ENCODE results near the gene TMPRSS13. TPM values are rescaled to one million over a fixed set of nuclear protein-coding genes. Genes with fewer than 3 reads are reported as not detected.

Gene TMPRSS13
- total and polyA plus RNA-seq, 2 of the 13 experiments (the other 11 are each of a cell fraction or from before 2014, with no cell fraction given) = not detected

DNA sequence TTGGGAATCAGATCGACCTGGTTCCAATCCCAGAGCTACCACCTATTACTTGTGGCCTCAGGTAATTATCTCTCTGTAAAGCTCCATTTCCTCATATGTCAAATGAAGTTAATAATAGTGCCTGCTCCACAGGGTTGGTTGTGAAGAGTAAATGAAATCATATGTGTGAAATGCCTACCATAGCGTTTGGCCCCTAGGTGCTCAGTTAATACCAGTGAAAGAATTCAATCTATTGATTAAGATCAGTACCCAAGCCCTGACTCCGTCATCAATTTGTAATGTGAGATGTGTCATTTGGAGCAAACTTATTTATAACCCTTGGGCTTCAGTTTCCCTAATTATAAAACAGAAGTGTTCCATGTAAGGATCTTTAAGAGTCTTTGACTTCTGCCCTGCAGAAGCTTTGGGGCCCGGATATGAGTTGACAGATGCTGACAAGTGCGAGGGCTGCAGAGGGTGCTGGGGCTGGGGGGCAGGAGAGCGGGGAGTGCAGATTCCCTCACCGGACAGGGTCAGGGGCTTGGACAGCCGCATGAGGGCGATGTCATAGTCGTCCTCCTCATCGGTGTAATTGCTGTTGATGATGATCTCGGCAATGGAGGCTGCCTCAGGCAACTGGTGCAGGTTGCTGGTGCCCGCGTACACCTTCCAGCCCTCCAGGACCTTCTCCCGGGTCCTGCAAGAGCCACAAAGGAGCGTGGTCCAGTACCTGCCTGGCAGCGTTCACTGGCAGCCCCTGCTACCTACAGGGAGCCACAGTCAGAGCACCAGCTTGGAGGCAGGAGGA is 20.9 kb downstream of the TMPRSS13 start:
- Histone ChIP-seq H3K4me1 (ENCODE audit: insufficient read depth, low read length) (no peaks in the 10 kb centered on the region), H2AFZ (ENCODE audit: low read length) (no peak overlapping the region), H3K9me3 (ENCODE audit: low read length) (no peaks in the 10 kb centered on the region), H3K79me2 (ENCODE audit: insufficient read depth, low read length) (no peaks in the 10 kb centered on the region), H3K36me3 (replicated peaks in 1 of 2; ENCODE audit: control insufficient read depth in 1 of 2, insufficient read depth in 2 of 2, low read length in 2 of 2) (no peaks in the 10 kb centered on the region), H3K9ac (ENCODE audit: insufficient read depth, low read depth, low read length) (no peak overlapping the region), H4K20me1 (ENCODE audit: insufficient read depth, low read length) (no peaks in the 10 kb centered on the region), H3K27me3 (ENCODE audit: control insufficient read depth in 1 of 2, insufficient read depth in 2 of 2, low read length in 2 of 2) (peaks cover 1 to 56% of the 10 kb centered on the region in 2 experiments), H3K4me3 (replicated peaks in 1 of 3; ENCODE audit: insufficient read depth in 1 of 3, low read depth in 2 of 3, low read length in 3 of 3) (no peak overlapping the region), H3K4me2 (ENCODE audit: low read depth, low read length) (no peak overlapping the region), H3K27ac (ENCODE audit: extremely low read length, insufficient read depth, low read length) (no peak overlapping the region)
- no peak for TF ChIP-seq ZFP82 (CRISPR knock-in tag; IDR thresholded peaks at IDR 0.05; ENCODE audit: borderline replicate concordance)
- no peak for TF ChIP-seq E2F1 (CRISPR knock-in tag; IDR thresholded peaks at IDR 0.05)
- DNase-seq (ENCODE audit: low spot score) (no peak), ATAC-seq (no peak), FAIRE-seq (no peak)
- in situ Hi-C loops (cut with HindIII; ENCODE audit: extremely low pct_ligation_motif_present, low pct_unique_long_range_greater_than_20kb) = no loop called here
- no TSS peak for BruUV-seq (replicated peaks)
- POLR2A ChIA-PET = no interaction called here
- intact Hi-C loops (cut with micrococcal nuclease; ENCODE audit: unreplicated experiment) = loop anchor here (10.0 kb wide), 1 partner anchor 64 kb away; no protein-coding TSS in a partner anchor
- CTCF ChIA-PET (ENCODE audit: low intra/inter-chr PET ratio, low total read pairs) = no interaction called here
- 30% methylated on average over 13 of the region's 17 CpGs for WGBS (ENCODE audit: low lambda C conversion rate)

DNA sequence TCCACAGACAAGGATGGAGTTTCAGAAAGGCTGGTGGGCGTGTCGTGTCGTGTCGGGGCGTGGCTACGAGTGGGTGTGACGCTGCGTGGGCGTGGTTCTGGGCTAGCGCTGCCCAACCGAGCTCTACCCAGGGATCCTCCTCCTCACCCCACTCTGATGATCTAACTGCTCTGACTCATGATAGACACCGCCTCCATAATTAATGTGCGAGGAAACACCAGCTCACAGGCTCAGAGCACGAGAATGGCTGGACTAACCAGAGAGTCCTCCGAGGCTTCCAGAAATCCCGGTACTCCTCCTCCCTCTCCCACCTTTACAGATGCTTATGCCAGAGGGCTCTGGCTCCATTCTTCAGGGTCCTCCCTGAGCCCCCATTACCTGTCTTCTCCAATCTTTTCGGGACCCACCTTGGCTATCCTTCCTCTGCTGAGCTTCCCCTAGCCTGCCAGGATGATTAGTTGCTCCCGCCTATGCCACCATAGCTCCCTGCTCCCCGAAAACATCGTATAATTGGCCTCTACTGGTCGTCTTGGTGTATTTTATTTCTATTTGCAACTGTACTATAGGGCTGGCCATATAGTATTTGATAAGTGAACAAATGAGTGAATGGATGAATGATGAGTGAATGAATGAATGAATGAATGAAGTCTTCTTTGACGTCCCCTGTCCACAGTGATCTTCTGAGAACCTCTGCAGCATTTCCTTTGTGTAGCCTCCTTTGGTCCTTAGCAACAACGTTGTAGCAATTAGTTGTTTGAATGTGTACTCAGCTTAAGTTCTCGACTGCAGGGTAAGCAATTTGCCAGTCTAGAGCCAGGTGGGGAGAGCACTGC is 21.7 kb downstream of the TMPRSS13 start:
- in situ Hi-C loops (cut with HindIII; ENCODE audit: extremely low pct_ligation_motif_present, low pct_unique_long_range_greater_than_20kb) (no loop called here), intact Hi-C loops (cut with micrococcal nuclease; ENCODE audit: unreplicated experiment) (loop anchor here (10.0 kb wide), 1 partner anchor 63 kb away; no protein-coding TSS in a partner anchor)
- Histone ChIP-seq H4K20me1 (ENCODE audit: insufficient read depth, low read length) (no peaks in the 10 kb centered on the region), H3K4me1 (ENCODE audit: insufficient read depth, low read length) (no peaks in the 10 kb centered on the region), H3K4me2 (ENCODE audit: low read depth, low read length) (no peak overlapping the region), H3K27ac (ENCODE audit: extremely low read length, insufficient read depth, low read length) (no peak overlapping the region), H3K36me3 (replicated peaks in 1 of 2; ENCODE audit: control insufficient read depth in 1 of 2, insufficient read depth in 2 of 2, low read length in 2 of 2) (no peaks in the 10 kb centered on the region), H3K4me3 (replicated peaks in 1 of 3; ENCODE audit: insufficient read depth in 1 of 3, low read depth in 2 of 3, low read length in 3 of 3) (no peak overlapping the region), H3K27me3 (ENCODE audit: control insufficient read depth in 1 of 2, insufficient read depth in 2 of 2, low read length in 2 of 2) (peaks cover 1 to 54% of the 10 kb centered on the region in 2 experiments), H3K79me2 (ENCODE audit: insufficient read depth, low read length) (no peaks in the 10 kb centered on the region), H2AFZ (ENCODE audit: low read length) (no peak overlapping the region), H3K9me3 (ENCODE audit: low read length) (no peaks in the 10 kb centered on the region), H3K9ac (ENCODE audit: insufficient read depth, low read depth, low read length) (no peak overlapping the region)
- ChIA-PET CTCF (ENCODE audit: low intra/inter-chr PET ratio, low total read pairs) (no interaction called here), POLR2A (no interaction called here)
- 15% methylated on average over 17 of the region's 24 CpGs for WGBS (ENCODE audit: low lambda C conversion rate)
- ATAC-seq (no peak), FAIRE-seq (no peak), DNase-seq (ENCODE audit: low spot score) (peak; percentile 12)
- no TSS peak for BruUV-seq (replicated peaks)
- TF ChIP-seq FOXP4 (CRISPR knock-in tag; IDR thresholded peaks at IDR 0.05) (no peak), ELF4 (CRISPR knock-in tag; IDR thresholded peaks at IDR 0.05; ENCODE audit: borderline replicate concordance) (no peak), ZC3H13 (CRISPR knock-in tag; IDR thresholded peaks at IDR 0.05) (no peak), TRIM24 (CRISPR knock-in tag; IDR thresholded peaks at IDR 0.05) (no peak), PATZ1 (CRISPR knock-in tag; IDR thresholded peaks at IDR 0.05) (no peak), PHF21A (CRISPR knock-in tag; IDR thresholded peaks at IDR 0.05) (no peak)

All from HepG2 (cell line).